HG03558 (cell line): ENCODE measurements around the gene CCDC32.

Source experiments
- ATAC-seq: cut with Tn5 transposase; IDR thresholded peaks from one replicate; pipeline ENCODE4 v1.9.1; 2021; ENCODE audit warnings: moderate number of reproducible peaks; ENCODE audit not compliant: unreplicated experiment; ENCODE audit errors: extremely low read depth

The CCDC32 gene

DNA sequence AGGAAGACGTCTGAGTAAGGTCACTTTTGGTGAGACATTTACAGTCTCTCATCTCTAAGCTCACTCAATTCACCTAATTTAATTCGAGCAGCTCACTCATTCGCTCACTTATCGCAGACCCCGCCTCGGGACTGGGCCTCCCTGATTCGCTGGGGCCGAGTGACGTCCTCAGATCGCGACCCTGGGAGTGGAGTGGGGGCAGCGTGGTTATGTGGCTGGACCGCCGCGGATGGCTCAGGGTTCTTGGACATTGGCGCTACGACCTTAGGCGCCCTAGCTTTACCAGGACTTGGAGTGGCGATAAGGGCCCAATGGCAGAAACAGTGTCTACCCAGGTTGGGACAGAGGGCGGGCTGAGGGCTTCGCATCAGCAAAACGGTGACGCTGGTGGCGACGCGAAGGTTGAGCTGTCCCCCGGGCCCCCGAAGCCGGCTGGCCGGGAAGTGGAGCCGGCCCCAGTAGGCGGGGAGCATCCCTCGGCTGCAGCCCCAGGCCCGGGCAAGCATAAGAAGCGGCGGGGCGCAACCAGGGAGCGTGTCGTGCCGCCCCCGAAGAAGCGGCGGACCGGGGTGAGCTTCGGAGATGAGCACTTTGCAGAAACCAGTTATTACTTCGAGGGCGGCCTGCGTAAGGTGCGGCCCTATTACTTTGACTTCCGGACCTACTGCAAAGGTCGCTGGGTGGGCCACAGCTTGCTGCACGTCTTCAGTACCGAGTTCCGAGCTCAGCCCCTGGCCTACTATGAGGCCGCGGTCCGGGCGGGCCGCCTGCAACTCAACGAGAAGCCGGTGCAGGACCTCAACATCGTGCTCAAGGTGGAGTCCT is 4.5 kb upstream of the CCDC32 start, which contains the start of gene RPUSD2:
Gene RPUSD2, plus strand, starts transcription at position 171 of the 825 bp plus-strand sequence. Its CDS starts 39 bp downstream, at position 210.
- ATAC-seq, result no peak

DNA sequence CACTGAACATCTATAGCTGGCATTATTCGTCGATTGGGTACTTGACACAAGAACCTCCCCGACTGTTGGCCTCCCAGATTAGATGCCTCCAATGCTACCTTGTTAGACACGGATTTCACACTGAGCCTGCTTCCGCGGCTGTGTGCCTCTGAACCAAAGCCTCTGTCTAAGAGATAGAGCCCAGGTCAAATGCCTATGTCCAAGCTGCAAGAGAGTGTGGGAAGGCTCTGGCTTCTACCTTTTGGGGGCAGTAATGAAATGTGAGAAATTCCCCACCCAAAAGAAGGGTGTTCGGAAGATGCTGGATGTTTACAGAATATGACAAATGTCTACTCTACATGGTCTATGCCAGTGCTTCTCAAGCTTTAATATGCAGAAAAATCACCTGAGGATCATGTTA is 2.3 kb upstream of the CCDC32 start:
- no peak for ATAC-seq

DNA sequence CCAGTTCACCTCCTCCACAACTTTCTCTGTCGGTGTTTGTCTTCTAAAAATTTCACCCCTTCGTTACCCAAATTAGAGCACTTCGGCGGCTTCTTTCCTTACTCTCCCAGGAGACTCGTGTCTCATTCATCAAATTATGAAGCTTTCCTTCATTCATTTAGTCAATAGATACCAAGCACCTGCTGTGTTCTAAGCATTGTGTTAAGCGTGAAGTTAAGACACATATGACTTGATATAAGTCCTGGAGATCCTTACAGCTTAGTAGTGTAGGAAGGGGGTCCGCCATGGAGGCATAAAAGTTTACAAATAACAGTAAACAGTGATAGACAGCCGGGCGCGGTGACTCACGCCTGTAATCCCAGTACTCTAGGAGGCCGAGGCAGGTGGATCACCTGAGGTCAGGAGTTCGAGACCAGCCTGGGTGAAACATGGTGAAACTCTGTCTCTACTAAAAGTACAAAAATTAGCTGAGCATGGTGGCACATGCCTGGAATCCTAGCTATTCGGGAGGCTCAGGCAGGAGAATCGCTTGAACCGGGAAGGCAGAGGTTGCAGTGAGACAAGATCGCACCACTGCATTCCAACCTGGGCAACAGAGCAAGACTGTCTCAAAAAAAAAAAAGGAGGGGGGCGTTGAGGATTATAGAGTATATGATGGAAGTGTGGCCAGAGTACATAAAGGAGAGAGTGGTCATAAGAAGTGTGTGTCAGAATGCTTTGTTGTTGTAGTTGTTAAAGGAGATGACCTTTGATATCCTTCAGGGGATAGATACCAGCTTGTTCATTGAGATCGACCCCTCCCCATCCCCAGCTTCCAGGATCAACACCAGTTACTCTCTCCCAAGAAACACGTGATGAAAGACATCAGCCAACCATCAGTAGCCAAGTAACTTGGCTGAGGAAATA is 744 bp upstream of the CCDC32 start:
- no peak for ATAC-seq

DNA sequence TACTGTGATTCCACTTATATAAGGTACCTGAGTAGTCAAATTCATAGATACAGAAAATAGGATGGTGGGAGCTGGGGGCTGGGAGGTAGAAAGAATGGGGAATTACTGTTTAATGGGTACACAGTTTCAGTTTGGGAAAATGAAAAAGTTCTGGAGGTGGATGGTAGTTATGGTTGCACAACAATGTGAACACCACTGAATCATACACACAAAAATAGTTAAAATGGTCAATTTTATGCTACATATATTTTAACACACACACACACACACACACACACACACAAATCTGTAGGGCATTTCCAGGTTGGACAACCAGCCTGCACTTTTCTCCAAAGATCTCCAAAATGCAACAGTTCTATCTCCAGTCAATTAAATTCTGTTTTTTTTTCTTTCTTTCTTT is 1.4 kb downstream of the CCDC32 start:
- ATAC-seq, result no peak

DNA sequence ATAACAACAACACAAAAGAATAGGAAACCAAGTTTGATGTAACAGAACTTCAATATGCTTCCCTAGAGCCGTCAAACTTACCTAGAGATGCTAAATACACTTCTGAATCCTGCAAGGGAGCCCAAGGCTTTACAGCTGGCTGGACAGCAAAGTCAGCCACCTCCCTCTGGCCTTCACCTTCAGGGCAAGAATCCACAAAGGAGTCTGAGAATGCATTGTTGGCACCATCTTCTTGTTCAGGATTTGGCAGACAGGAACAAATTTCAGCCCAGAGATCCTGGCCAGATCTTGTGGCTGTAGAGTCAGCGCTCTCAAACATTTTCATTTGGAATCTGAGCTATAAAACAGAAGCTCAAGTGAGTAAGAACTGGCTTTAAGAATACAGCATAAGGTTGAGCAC is 2.2 kb downstream of the CCDC32 start:
- no peak for ATAC-seq

DNA sequence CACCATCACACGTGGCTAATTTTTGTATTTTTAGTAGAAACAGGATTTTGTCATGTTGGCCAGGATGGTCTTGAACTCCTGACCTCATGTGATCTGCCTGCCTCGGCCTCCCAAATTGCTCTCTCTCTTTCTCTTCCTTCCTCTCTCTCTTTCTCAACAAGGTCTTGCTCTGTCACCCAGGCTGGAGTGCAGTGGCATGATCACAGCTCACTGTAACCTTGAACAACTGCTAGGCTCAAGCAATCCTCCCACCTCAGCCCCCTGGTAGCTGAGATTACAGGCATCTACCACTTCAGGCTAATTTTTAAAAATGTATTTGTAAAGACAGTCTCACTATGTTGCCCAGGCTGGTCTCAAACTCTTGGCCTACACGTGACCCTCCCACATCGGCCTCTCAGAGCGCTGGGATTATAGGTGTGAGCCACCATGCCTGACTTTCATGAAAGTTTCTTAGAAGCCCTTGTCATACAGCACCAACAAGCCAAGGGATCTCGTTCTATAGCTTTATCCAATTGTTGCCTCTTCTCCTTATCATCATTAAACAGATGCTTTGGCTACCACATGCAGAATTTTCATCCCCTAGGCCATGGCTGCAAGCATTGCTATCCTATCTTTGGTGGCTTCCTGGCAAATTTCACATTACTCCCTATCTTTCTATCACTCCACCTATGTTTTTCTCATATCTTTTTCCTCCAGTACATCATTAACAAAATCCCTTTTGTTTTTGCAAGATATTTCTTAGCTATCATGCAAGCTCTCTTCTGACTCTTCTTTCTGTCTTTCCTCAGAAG is 5.7 kb downstream of the CCDC32 start:
- ATAC-seq, result no peak

DNA sequence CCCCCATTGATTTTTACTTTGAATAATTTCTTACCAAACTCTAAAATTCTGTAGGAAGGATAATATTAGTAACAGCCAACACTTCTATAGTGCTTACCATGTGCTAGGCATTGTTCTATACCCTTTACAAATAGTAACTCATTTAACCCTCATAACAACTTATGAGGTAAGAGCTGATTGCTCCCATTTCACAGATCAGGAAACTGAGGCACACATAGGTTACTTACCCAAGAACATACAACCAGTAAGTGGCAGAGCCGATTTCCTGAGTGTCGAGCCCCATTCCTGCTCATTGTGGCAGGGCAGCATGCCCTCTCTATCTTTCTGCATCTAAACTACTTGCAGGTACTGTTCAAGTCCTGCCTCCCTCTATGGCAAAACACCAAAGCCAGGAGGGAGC is 9.0 kb downstream of the CCDC32 start:
- ATAC-seq, result no peak

DNA sequence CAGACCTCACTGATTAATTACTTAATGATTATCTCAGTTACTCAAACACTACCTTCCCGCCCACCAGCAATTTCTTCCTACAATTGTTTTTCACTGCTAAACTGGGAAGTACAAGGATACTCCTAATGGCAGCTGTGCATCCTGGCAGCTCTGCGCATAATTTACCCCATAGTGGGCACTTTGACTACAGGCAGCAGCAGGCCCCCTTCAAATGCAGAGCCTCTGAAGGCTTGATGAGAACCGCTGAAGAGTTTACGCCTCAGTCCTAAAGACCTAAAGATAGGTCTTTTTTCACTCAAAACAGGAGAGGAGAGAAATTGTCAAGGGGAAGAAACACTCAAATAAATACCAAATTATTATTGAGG is 10.7 kb downstream of the CCDC32 start:
- no peak for ATAC-seq

DNA sequence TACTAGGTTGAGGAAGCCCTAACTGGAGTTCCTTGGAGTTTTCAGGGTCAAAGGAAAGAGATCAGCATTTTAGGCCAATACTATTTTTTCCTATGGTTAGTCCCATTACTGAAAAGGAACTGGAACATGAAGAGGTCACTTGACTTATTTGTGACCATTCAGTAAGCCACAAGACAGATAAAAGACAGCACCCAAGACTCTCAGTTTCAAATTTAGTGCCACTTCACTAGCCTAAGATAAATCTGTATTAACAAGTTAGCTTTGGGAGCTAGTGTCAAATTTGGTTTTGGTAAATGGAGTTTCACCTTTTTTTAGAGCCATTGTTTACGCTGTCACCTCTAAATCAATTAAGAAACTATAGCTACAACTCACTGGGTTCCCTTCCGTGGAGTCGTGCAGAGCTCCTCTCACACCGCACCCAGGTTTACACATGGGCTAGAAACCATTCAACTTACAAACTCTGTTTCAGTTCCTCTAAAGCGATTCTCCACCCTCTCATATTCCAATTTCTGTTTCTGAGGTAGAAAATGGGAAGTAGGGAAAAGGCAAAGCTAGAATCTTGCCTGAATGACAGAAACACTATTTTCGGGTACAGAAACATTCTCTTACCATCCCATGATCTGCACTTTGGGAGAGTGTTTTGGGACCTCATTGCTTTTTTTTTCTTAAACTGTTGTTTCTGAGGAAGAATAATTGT is 14.4 kb downstream of the CCDC32 start:
- peak; percentile 46 for ATAC-seq

DNA sequence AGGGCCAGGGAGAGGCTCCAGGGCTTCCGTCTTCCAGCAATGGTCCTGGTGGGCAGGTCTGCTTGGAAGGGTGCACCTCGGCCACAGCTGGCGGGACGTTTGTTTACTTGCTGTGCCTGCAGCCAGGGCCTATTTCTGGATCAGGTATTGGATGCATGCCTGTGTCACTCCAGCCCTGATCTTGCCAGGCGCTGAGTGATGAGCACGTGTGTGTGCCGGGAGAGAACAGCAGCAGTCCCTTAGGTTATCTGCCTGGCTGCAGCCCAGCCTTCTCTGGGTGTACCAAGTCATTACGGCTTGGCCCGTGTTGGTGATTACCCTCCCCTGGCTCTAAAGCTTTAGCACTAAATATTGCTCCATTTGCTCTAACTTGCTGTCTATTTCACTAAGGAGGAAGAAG is 14.9 kb downstream of the CCDC32 start:
- no peak for ATAC-seq

DNA sequence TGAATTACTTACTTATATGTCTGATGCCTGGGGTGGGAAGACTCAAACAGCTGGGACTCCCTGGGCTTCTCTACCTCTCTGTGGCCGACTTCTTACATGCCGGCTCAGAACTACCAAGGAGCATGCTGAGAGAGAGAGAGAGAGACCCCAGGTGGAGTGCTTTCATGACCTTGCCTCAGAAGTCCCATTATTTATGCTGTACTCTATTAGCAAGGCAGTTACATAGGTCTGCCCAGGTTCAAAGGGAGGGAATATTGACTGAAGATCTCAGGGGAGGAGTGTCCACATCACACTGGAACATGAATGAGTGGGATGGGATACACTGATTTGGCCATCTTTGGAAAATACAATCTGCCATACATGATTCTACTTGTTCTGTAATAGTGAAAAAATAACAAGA is 16.2 kb downstream of the CCDC32 start:
- no peak for ATAC-seq

DNA sequence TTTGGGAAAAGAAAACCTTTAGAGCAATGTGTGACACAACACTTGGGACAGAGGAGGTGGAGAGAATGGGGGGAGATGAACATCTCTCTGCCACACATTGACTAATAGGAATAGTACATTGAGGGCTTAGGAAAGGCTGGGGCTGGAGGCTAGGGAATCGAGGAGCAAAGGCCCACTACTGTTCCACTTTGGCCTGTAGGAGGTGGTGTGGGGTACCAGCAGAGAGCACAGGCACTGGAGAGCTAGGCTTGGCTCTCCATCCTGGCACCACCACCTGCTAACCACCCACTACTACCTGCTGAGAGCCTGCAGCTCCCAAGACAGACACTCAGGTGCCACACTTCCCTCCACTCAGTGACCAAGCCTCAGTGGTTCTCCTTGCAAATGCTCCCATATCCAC is 19.4 kb downstream of the CCDC32 start:
- ATAC-seq, result no peak

DNA sequence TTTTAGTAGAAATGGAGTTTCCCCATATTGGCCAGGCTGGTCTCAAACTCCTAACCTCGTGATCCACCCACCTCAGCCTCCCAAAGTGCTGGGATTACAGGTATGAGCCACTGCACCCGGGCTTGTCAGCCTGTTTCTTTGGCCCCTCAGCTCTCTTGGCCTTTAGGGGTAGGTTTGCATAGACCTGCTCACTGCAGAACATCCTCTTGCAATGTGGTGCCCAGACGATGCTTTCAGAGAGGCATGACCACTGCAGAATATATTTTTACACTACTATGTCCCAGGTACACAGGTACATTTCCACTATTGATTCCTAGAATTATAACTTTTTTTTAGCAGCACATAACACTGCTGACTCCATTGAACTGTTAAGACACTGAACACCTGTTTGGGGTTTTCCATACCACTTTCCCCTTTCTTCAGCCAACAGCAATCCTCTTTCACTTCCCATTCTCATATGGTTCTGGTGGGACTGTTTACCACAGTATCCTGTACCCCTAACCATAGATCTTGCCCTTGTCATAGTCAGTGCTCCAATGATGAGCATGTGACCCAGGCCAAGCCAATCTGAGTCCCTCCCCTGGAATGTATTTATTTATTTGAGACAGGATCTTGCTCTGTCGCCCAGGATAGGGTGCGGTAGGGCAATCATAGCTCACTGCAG is 21.1 kb downstream of the CCDC32 start:
- ATAC-seq, result no peak

DNA sequence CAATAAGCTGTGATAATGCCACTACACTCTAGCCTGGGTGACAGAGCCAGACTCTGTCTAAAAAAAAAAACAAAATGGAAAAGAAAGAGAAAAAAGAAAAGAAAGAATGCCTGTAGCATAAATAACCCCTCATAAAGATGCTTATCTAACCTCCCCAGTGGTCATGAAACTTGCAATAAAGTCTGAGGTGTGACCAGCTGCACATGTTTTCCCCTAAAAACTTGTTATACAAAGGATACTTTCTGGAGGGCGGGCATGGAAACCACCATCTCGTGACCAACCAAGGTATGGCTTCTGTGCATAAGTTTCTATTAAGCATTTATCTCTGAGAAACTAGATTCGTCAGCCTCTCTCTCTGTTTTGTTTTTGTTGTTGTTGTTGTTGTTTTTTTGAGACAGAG is 21.8 kb downstream of the CCDC32 start:
- no peak for ATAC-seq

DNA sequence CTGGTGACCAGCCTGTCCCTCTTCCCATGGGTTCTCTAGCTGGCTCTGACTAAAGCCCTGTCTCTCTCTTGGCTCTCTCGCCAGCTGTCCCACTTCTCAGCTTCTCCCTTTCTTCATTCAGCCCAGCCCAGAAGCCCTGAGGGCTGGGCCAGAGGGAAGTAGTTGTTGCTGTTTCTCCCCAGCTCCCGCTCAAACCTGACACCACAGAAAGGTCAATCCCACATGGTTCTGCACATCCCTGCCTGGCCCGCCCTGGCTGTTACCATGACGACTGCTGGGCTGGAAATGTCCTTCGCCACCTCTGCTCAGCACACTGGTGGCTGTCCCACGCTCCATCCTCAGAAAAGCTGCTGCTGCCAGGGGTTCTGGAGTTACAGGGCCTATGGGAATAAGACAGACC is 25.9 kb downstream of the CCDC32 start:
- ATAC-seq, result no peak

DNA sequence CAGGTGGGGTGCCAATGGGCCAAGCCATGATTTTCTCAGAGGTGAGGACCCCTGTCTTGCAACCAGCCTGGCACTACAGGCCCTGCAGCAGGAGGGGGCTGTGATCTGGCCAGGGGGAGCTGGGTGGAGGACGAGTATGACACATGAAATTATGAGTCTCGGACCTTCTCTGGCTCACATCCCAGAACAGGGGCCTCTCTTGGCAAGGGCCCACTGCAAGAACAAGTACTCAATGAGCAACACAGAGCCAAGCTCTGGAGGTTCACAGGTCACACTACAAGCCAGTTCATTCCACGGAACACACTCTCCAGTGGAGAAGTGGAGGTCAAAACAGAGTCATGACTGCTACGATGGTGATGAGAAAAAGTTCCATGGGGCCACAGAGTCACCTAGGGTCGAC is 28.3 kb downstream of the CCDC32 start:
- ATAC-seq, result no peak

DNA sequence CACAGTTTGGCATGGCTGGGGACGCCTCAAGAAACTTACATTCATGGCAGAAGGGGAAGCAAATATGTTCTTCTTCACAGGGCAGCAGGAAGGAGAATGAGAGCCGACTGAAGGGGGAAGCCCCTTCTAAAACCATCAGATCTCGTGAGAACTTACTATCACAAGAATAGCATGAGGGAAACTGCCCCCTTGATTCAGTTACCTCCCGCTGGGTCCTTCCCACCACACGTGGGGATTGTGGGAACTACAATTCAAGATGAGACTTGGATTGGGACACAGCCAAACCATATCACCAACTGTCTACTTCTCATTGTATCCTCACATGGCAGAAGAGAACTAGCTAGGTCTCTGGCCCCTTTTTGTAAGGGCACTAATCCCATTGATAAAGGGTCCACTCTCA is 30.5 kb downstream of the CCDC32 start:
- no peak for ATAC-seq

DNA sequence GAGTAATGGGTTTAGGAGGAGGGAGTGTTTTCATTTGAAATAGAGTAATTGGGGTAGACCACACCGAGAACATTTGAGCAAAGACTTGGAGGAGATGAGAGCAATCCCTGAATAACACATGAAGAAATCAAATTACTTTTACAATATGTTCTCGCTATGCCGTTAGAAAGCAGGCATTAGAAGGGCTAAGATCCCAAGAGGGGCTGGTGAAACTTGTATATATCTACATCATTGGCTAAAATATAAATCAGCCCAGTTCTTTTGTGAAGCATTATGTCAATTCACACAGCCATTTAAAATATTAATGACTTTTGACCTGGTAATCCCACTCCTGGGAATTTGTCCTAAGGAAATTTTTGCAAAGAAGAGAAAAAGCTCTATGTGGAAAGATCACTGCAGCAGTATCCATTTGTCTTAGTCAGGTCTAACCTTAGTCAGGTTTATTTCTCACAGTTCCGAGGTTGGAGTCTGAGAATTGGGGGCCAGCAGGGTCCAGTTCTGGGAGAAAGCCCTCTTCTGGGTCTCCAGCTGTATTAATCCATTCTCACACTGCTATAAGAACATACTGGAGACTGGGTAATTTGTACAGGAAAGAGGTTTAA is 31.0 kb downstream of the CCDC32 start:
- ATAC-seq, result no peak

DNA sequence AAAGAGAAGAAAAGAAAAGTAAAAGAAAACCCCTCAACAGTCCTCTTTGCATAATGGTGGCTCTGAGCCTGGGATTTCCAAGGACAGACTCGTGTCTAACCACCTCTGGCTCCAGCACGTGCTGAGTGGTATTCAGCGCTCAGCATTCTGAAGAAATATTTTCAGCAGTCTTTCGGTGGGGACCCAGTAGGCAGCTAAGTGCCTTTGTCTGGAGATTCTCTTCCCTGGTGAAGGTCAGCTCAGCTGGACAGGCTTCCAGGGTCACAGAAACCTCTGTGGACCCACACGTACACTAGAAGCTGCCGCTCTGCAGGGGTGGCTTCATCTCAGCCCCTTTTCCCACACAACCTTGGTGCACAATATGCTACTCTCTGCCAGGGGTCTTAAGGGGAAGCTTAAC is 36.0 kb downstream of the CCDC32 start:
- ATAC-seq, result no peak
